ENCODE data around the gene TMPRSS2.

Gene TMPRSS2

GRCh38 chr21:41444703-41445464 is 63.1 kb downstream of the TMPRSS2 start:
- no peak for DNase-seq

GRCh38 chr21:41443562-41443961 is 64.4 kb downstream of the TMPRSS2 start:
- no peak for DNase-seq

DNA sequence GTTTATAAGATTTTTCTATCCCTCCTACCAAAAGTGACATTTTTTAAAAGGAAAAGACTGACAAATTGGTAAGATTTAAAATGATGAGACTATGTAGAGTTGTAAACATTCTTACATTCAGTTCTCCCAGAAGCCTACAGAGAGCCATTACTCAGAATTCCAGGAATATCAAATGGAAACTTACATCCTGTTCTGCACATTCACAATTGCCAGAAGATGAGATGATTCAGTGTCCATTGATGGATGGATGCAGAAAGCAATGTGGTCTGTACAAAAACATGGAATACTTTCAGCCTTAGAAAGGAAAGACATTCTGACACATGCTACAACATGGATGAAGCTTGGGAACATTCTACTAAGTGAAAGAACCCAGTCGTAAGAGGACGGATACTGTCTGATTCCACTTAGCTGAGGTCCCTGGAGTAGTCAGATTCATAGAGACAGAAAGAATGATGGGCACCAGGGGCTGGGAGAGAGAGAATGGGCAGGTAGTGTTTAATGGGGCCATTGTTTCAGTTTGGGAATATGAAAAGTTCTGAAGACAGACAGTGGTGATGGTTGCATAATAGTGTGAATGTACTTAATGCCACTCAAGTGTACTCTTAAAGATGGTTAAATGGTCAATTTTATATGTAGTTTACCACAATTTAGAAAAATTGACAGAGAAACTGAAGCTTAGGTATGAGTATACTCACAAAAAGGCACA is 65.3 kb downstream of the TMPRSS2 start:
- no peak for DNase-seq

DNA sequence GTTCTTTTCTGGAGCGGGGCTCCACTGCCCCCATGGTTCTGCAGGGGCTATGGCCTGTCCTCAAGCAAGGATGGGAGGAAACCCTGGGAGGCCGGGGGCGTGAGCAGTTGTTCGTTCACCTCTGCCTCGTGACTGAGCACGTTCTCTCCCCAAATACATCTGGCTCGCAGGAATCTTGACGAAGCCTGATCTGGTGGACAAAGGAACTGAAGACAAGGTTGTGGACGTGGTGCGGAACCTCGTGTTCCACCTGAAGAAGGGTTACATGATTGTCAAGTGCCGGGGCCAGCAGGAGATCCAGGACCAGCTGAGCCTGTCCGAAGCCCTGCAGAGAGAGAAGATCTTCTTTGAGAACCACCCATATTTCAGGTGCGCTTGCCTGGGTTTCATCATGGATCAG is 66.4 kb downstream of the TMPRSS2 start:
- DNase-seq, result no peak

DNA sequence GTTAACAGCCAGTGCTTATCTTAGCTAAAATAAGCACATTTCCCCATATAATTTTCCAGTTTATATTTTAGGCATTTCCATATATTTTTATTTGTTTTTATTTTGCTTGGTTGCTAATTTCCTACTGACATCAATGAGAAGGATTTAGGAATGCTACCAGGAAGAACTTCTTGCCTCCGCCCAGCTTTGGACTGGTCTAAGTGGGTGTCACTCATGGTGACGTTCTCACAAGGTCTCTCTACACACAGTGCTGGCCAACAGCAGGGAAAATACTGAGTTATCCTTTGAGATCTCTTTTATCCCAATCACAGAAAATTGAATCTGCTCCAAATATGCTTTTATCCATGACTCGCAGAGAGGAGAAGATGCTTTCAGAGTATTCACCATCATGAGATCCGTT is 68.7 kb downstream of the TMPRSS2 start:
- no peak for DNase-seq

DNA sequence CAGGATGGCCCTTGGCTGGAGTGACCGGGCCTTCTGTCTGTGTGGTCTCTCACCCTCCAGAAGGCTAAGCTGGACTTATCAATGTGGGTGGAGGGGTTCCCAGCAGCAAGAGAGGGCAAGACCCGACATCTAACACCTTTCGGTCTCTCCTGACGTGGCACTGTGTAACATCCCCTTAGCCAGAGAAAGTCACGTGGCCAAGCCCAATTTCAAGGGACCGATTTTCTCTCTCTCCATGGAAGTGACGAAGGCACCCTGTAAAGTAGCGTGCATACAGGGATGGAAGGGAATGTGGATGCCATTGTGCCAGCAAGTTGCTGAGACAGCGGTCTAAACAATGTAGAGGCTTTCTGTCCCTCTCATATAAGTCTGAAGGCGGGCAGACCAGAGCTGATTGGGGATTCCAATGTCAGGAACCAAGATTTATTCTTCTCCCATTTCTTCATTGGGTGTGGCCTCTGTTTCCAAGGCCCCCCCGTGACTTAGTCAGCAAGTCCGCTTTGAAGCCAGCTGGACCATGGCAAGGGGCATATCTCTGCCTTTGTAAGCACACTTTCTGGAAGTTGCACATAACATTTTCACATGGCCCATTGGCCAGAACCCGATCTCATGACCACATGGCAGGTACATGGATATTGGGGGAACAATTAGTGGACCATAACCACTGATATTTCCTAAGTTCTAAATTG is 69.4 kb downstream of the TMPRSS2 start:
- DNase-seq, result no peak

DNA sequence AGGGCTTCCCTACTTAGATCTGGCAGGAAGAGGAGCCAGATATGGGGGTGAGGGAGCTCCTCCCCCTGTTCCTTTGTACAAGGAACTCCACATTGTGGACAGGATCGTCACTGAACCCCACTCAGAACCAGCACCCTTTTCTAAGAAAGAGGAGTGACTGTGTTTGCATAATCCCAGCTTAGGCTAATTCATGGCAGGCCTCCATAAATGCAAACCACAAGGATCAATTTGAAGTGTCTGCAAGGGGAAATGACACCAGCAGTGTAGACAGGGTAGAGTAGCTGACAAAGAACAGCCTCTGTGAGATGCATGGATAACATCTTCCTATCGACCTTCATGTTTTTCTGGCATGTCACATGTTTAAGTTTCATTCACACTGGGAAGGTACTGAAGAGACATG is 70.2 kb downstream of the TMPRSS2 start:
- no peak for DNase-seq

- DNase-seq, result no peak
Measured at GRCh38 chr21:41435706-41436105, 72.3 kb downstream of the TMPRSS2 start.

- DNase-seq, result no peak
Measured at GRCh38 chr21:41433566-41433965, 74.4 kb downstream of the TMPRSS2 start.

DNA sequence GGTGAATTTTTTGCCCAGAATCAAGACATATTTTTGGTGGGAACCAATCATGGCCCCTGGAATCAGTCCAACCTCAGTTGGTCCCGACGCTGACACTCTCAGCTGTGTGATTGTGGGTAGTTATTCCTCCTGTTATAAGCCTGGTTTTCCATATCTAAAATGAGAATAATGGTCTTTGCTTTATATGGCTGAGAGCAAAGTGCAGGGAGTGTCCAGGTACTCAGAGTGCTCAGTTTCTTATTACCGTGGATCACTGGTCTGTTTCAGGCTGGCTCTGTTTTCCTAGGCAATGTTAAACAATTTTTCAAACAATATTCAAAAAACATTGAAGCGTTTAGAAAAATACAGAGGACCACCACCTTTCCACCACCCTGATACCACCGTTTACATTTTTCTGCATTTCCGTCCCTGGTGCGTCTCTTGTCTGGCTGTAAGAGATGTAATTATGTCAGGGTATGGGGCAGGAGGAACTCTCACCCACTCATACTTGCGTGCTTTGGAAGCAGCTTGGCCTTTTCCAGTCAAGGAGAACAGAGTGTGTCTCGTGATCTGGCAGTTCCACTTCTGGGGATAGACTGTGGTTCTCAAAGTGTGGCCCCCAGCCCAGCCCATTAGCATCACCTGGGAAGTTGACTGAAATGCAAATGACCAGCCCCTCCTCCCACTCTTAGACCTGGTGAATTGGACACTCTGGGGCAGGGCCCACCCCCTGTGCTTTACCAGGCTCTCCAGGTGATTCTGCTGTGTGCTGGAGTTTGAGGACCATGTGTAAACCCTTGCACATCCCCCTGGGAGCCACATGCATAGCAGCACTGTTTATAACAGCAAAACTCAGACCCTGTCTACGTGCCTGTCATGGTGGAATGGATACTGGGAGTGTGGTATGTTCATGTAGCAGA is 75.1 kb downstream of the TMPRSS2 start:
- no peak for DNase-seq

DNA sequence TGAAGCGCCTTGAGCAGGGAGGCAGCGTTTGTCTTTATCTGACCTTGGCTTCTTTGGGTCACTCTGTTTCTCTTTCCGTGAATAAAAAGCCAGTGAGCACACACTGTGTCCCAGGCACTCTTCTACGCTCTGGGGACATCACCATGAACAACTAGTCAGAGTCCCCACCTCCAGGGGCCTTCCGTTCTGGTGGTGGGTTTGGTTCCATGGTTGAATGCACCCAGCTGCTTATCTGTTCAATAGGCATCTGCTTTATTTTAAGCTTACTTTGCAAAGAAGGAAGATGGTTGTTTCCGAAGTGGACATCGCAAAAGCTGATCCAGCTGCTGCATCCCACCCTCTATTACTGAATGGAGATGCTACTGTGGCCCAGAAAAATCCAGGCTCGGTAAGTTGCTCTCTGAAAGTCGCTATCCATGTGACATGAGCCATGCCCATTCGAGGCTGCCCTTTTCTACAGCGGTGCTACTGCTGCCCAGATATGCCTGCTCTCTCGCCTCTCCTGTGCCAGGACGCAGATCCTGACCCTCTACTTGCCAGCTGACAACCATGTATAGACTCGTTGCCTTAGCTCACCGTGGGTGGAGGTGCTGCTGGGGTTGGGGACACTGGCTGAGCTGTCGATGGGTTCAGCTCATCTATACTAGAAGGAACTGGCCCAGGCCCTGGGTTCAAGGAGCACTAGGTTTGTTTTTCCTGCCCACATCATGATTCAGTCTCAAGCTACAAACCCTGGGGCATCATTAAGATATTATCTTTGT is 76.0 kb downstream of the TMPRSS2 start:
- DNase-seq, result no peak

- DNase-seq, result no peak
Measured at GRCh38 chr21:41429925-41430491, 78.0 kb downstream of the TMPRSS2 start.

DNA sequence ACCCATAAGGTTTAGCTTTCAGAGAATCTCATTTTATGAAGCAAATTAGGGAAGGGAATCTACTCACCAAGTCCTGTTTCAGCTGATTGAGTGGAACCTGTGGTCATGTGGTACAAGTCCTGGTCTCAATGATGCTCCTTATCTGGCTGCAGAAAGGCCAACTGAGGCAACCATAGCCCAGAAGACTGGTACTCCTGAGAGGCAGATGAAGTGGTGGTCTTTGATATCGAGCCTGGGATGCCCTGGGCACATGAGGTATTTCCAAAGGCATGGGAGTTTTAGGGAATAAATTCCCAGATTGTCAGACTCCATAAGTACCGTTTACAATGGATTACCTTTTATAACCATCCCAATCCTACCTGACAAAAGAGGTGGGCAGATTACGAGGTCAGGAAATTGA is 78.7 kb downstream of the TMPRSS2 start:
- no peak for DNase-seq

- DNase-seq, result no peak
Measured at GRCh38 chr21:41428847-41429246, 79.1 kb downstream of the TMPRSS2 start.

GRCh38 chr21:41428311-41428710 is 79.6 kb downstream of the TMPRSS2 start:
- DNase-seq, result no peak

- no peak for DNase-seq
Measured at GRCh38 chr21:41427556-41427955, 80.4 kb downstream of the TMPRSS2 start.

- DNase-seq, result no peak
Measured at GRCh38 chr21:41426676-41427404, 81.1 kb downstream of the TMPRSS2 start.

GRCh38 chr21:41425954-41426675 is 81.8 kb downstream of the TMPRSS2 start, which contains the start of gene MX1:
Gene MX1, plus strand, starts transcription at chr21:41426239. Its CDS starts 5,832 bp downstream, at chr21:41432071.
- DNase-seq, result peak; percentile 63

DNA sequence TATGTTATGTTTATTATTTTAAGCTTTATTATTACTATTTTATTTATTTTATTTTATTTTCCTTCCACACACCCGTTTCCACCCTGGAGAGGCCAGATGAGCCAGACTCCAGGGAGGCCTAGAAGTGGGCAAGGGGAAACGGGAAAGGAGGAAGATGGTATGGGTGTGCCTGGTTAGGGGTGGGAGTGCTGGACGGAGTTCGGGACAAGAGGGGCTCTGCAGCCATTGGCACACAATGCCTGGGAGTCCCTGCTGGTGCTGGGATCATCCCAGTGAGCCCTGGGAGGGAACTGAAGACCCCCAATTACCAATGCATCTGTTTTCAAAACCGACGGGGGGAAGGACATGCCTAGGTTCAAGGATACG is 82.4 kb downstream of the TMPRSS2 start:
- DNase-seq, result no peak

- peak; percentile 10 for DNase-seq
Measured at GRCh38 chr21:41423305-41423636, 84.7 kb downstream of the TMPRSS2 start.

Measured in OCI-M1 (cell line).